Endothelial cell (in vitro differentiated cells): ENCODE measurements around the gene TUSC2. TPM values are rescaled to one million over a fixed set of nuclear protein-coding genes. Genes with fewer than 3 reads are reported as not detected.

Experiments
- DNase-seq: peaks from one replicate; pipeline ENCODE4 v3.0.0; 2021; ENCODE audit warnings: low spot score
- H3K27ac Mint-ChIP-seq: one replicate; pipeline ENCODE4 v1.8.0; 2021; ENCODE audit warnings: mixed read lengths, inconsistent platforms; ENCODE audit not compliant: unreplicated experiment
- H3K27me3 Mint-ChIP-seq: one replicate; pipeline ENCODE4 v1.8.0; 2021; ENCODE audit warnings: mild to moderate bottlenecking, moderate library complexity, mixed read lengths, inconsistent platforms; ENCODE audit not compliant: unreplicated experiment
- H3K36me3 Mint-ChIP-seq: one replicate; pipeline ENCODE4 v1.8.0; 2021; ENCODE audit warnings: mild to moderate bottlenecking, low read depth, mixed read lengths, inconsistent platforms; ENCODE audit not compliant: unreplicated experiment
- H3K4me1 Mint-ChIP-seq: one replicate; pipeline ENCODE4 v1.8.0; 2021; ENCODE audit warnings: mild to moderate bottlenecking, mixed read lengths, inconsistent platforms; ENCODE audit not compliant: unreplicated experiment
- H3K4me3 Mint-ChIP-seq: one replicate; pipeline ENCODE4 v1.8.0; 2021; ENCODE audit warnings: mild to moderate bottlenecking, mixed read lengths, inconsistent platforms; ENCODE audit not compliant: unreplicated experiment
- H3K9me3 Mint-ChIP-seq: one replicate; pipeline ENCODE4 v1.8.0; 2021; ENCODE audit warnings: mixed read lengths, inconsistent platforms; ENCODE audit not compliant: unreplicated experiment
- total RNA-seq: library from RNA; stranded (reverse); fragmentation: NEBNext Ultra II Directional; extraction: Animal tissue kit (Norgen Biotek cat#: 25700); gene quantifications from one replicate; pipeline ENCODE4 v1.2.1, GENCODE V29; 2021; ENCODE audit not compliant: unreplicated experiment
- TF ChIP-seq, protein P1 (sequence below): fragments of 200-600 bp; sonication (generic); IDR thresholded peaks from one replicate; pipeline ENCODE4 v1.5.0; 2021; ENCODE audit warnings: antibody characterized with exemption; ENCODE audit not compliant: unreplicated experiment

TUSC2 gene
- total RNA-seq, 1 donor from 2014 or later, result 36.4 TPM

DNA sequence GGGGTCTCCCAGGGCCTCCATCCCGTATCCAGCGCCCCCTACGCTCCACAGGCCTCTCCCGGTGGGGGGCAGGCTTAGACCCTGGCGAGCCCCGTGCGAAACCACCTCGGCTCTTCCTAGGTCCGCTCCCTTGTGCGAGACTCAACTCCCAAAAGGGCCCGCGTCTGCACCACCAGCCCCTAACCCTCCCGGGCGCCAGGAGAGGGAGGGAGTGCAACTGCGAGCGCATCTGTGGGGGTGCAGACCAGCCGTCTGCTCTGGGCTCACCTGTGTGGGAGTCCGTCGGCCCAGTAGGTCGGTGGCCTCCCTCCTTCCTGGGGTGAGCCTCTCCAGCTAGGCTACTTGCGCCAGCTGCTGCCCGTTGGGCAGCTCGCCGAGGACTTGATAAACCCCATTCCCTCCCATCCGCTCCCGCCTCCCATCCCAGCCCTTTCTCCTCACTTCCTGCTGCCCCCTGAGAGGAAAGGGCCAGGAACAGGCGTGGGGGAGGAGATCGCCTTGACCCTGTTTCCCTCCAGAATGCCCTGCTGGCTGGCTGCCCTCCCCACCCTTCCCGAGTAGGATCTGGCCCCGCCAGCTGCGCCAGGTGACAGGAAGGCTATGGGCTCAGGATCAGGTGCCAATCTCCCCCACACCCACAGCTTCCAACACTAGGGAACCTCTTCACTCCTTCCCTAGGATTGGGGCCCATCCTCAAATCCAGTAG lies 5.5 kb downstream of the TUSC2 start, which contains the start of gene HYAL2:
Gene HYAL2, minus strand, starts transcription at position 360 of the 706 bp plus-strand sequence. CDS start 2,256 bp downstream, outside the sequence.
- H3K36me3 Mint-ChIP-seq, result peaks cover 29% of the 10 kb centered on the region
- DNase-seq, result peak; percentile 58
- peaks cover 25% of the 10 kb centered on the region for H3K27me3 Mint-ChIP-seq
- TF ChIP-seq, protein P1, sequence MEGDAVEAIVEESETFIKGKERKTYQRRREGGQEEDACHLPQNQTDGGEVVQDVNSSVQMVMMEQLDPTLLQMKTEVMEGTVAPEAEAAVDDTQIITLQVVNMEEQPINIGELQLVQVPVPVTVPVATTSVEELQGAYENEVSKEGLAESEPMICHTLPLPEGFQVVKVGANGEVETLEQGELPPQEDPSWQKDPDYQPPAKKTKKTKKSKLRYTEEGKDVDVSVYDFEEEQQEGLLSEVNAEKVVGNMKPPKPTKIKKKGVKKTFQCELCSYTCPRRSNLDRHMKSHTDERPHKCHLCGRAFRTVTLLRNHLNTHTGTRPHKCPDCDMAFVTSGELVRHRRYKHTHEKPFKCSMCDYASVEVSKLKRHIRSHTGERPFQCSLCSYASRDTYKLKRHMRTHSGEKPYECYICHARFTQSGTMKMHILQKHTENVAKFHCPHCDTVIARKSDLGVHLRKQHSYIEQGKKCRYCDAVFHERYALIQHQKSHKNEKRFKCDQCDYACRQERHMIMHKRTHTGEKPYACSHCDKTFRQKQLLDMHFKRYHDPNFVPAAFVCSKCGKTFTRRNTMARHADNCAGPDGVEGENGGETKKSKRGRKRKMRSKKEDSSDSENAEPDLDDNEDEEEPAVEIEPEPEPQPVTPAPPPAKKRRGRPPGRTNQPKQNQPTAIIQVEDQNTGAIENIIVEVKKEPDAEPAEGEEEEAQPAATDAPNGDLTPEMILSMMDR, result no peak
- peaks cover 53% of the 10 kb centered on the region for H3K4me1 Mint-ChIP-seq
- H3K9me3 Mint-ChIP-seq, result no peaks in the 10 kb centered on the region
- H3K27ac Mint-ChIP-seq, result peak within 1 kb of the TSS; percentile 97
- H3K4me3 Mint-ChIP-seq, result peak within 1 kb of the TSS; percentile 92

DNA sequence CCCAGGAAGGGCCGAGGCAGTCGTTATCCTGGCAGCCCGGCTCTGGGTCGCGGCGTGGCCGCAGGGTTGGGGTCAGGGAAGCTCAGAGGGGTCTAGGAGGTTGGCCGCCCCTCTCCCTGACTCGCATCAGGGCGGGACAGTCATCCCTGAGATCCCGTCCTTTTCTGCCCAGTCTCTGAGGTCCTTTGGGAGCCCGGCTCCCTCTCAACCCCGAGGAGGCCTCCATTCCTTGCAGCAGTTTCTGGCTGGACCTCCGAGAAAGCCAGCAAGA lies 6.0 kb downstream of the TUSC2 start:
- peak overlapping the region; percentile 92 for H3K4me3 Mint-ChIP-seq
- H3K4me1 Mint-ChIP-seq, result peaks cover 53% of the 10 kb centered on the region
- peaks cover 30% of the 10 kb centered on the region for H3K36me3 Mint-ChIP-seq
- no peaks in the 10 kb centered on the region for H3K9me3 Mint-ChIP-seq
- TF ChIP-seq, protein P1, result peak; percentile 13
- peaks cover 25% of the 10 kb centered on the region for H3K27me3 Mint-ChIP-seq
- no peak for DNase-seq
- peak overlapping the region; percentile 97 for H3K27ac Mint-ChIP-seq

DNA sequence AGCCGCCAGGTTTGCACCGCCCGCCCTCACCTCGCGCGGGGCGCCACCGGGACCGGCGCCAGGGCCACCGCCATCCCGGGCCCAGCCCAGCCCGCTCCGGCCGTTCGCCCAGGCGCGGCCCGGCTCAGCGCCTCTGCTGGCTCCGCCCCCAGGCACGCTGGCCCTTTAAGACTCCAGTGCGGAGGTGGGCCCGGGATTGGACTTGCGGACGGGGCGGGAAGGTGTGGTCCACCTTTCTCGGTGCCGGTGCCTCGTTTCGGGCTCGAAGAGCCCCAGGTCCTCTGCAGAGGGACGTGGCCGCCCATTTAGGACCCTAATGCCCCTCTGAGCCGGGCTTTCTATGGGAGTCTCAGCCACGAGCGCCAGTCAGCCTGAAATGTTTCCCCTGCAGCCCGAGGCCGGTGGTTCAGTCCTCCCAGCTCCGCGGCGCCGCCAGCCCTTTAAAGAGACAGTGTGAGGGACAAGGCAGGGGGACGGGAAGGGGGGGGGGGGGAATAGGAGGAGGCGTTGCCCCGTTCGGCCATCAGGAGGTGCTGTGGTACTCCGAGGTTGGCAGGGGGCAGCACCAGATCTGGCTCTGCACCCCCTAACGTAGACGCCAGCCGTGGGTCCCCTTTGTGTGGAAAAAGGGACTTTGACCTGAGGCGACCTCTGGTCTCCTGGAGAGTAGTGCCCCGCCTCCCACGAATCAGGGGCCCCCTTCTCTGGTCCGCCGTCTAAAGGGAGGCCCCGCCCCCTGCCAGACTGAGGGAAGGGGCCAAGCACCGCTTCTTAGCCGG lies 6.5 kb downstream of the TUSC2 start:
- TF ChIP-seq, protein P1, result peak; percentile 48
- peak; percentile 84 for DNase-seq
- Mint-ChIP-seq H3K27me3 (peaks cover 26% of the 10 kb centered on the region), H3K27ac (peak overlapping the region; percentile 48), H3K36me3 (peaks cover 35% of the 10 kb centered on the region), H3K4me3 (peak overlapping the region; percentile 92), H3K9me3 (no peaks in the 10 kb centered on the region), H3K4me1 (peaks cover 51% of the 10 kb centered on the region)

DNA sequence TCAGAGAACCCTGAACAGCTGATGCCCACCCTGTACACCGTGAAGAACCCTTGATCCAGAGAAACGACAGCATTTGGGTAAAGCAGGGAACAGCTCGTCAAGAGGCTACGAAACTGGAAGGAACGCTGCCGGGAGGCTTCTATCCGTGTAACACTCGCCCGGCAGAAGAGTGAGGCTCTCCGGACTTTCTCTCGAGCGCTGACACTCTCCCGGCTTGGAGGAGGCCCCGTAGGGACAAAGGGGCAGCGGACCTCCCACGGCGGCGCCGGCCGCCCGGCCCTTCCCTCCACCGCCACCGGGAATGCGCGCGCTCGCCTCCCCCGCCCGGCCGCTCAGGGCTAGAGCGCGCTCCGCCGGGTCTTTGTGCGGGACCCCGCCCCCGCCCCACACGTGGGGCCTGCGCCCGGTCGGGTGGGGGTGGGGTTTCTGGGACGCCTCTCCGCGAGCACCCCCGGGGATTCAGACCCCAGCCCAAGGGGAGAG lies 7.1 kb downstream of the TUSC2 start:
- Mint-ChIP-seq H3K4me3 (peak overlapping the region; percentile 96), H3K9me3 (no peaks in the 10 kb centered on the region), H3K36me3 (peaks cover 36% of the 10 kb centered on the region), H3K27me3 (peaks cover 26% of the 10 kb centered on the region), H3K27ac (peak overlapping the region; percentile 77), H3K4me1 (peaks cover 52% of the 10 kb centered on the region)
- TF ChIP-seq, protein P1, result no peak
- DNase-seq, result peak; percentile 65
